Dendritic cell treated with granulocyte-macrophage colony-stimulating factor and Interleukin-4, amounts not matched to agents 40 ng/mL and 50 ng/mL, for 4 days (primary cell): ENCODE data around the gene PTPRO.

Experiments used
- H3K27ac Mint-ChIP-seq: one replicate; pipeline ENCODE4 v1.8.0; 2022; ENCODE audit warnings: mild to moderate bottlenecking, mixed read lengths
- H3K27me3 Mint-ChIP-seq: one replicate; pipeline ENCODE4 v1.8.0; 2022; ENCODE audit warnings: mild to moderate bottlenecking, mixed read lengths
- H3K36me3 Mint-ChIP-seq: one replicate; pipeline ENCODE4 v1.8.0; 2022; ENCODE audit warnings: low read depth, mixed read lengths
- H3K4me1 Mint-ChIP-seq: one replicate; pipeline ENCODE4 v1.8.0; 2022; ENCODE audit warnings: low read depth, mixed read lengths
- H3K4me3 Mint-ChIP-seq: one replicate; pipeline ENCODE4 v1.8.0; 2022; ENCODE audit warnings: mild to moderate bottlenecking, moderate library complexity, mixed read lengths
- H3K9me3 Mint-ChIP-seq: one replicate; pipeline ENCODE4 v1.8.0; 2022; ENCODE audit warnings: mixed read lengths
- intact Hi-C: fragments of 100-400 bp; cut with micrococcal nuclease; formaldehyde crosslinking; loops from one replicate; pipeline ENCODE4 v1.15.0; 2022

PTPRO gene

DNA sequence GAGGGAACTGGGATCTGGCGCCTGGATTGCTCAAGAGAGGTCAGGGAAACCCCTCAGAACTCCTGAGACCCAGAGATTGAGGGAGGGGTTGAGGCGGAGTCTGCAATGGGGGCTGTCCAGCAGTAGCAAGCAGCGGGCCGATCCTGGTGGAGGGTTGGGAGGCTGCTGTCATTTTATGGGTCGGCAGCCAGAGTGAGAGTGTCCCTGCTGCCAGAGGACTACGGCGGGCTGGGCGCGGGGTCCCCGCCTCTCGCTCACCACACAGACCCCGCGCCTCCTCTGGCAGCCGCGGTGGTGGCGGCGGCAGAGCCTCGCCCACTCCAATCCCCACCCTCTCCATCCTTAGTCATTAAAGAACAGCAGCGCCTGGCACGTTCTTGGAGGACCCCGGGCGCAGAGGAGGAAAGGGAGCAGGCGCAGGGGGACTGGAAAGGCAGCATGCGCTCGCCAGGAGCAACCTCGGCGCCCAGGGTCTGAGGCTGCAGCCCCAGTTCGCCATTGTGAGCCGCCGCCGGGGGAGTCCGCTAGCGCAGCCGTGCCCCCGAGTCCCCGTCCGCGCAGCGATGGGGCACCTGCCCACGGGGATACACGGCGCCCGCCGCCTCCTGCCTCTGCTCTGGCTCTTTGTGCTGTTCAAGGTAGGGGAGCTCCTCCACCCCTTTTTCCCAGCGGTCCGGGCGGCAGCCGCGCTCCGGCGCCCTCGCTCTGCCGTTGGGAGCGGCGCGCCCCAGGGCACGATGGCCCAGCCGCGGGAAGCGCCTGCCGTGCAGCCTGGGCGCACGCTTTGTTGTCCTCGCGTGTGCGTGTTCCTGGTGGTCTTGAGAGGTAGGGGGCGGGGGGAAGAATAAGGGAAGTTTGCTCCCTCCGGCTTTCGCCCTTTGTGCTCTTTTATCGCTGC is at the start of gene PTPRO:
Gene PTPRO, plus strand, starts transcription at position 345 of the 898 bp plus-strand sequence.
- intact Hi-C loops = no loop called here
- Mint-ChIP-seq H3K4me3 (no peak within 1 kb of the TSS), H3K4me1 (no peaks in the 10 kb centered on the region), H3K36me3 (no peaks in the 10 kb centered on the region), H3K9me3 (no peaks in the 10 kb centered on the region), H3K27ac (no peak within 1 kb of the TSS), H3K27me3 (peaks cover 42% of the 10 kb centered on the region)

- intact Hi-C loops = no loop called here
- H3K4me1 Mint-ChIP-seq = peaks cover 2% of the 10 kb centered on the region
- H3K36me3 Mint-ChIP-seq = no peaks in the 10 kb centered on the region
- H3K27ac Mint-ChIP-seq = no peak overlapping the region
- no peaks in the 10 kb centered on the region for H3K9me3 Mint-ChIP-seq
- no peak overlapping the region for H3K4me3 Mint-ChIP-seq
- peaks cover 19% of the 10 kb centered on the region for H3K27me3 Mint-ChIP-seq
Measured at GRCh38 chr12:15273896-15274295, 48.4 kb upstream of the PTPRO start.

GRCh38 chr12:15274561-15274967 is 47.7 kb upstream of the PTPRO start:
- Mint-ChIP-seq H3K9me3 (no peaks in the 10 kb centered on the region), H3K27me3 (peaks cover 23% of the 10 kb centered on the region), H3K27ac (no peak overlapping the region), H3K4me3 (no peak overlapping the region), H3K4me1 (peaks cover 7% of the 10 kb centered on the region), H3K36me3 (no peaks in the 10 kb centered on the region)
- intact Hi-C loops = no loop called here

DNA sequence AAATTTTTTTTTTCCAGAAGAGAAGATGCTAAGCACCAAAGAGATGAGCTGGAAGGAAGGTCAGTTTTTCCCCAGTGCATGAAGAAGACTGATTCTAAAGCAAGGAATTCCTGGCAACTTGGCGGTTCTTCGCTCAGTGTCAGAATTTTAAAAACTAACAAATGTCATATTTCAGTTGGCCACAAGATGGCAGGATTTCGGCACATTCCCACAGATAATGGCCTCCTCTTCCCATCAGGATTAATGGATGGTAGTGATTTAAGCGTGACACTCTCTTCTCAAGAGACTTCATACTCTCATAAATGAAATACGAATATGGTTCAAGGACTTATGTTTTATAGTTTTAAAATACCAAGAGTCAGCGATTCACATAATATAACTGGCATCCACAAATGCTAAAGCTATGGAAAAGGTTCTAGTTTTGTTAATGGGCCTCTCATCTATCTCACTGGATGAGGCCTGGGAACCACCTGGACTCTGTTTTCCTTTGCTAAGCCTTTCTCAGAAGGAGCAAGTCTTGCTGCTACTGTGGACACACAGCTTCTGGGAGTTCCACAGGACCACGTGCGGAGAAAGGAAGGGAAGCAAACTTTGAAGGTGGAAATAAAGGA is 46.1 kb upstream of the PTPRO start:
- Mint-ChIP-seq H3K36me3 (no peaks in the 10 kb centered on the region), H3K27me3 (peaks cover 29% of the 10 kb centered on the region), H3K4me3 (no peak overlapping the region), H3K27ac (no peak overlapping the region), H3K4me1 (peaks cover 7% of the 10 kb centered on the region), H3K9me3 (no peaks in the 10 kb centered on the region)
- intact Hi-C loops = loop anchor here (1.0 to 5.0 kb wide), 3 partner anchors 246 to 581 kb away; no protein-coding TSS in a partner anchor

- intact Hi-C loops = loop anchor here (5.0 kb wide), 2 partner anchors 303 to 578 kb away; no protein-coding TSS in a partner anchor
- Mint-ChIP-seq H3K27ac (no peak overlapping the region), H3K4me3 (no peak overlapping the region), H3K4me1 (peaks cover 7% of the 10 kb centered on the region), H3K9me3 (no peaks in the 10 kb centered on the region), H3K36me3 (no peaks in the 10 kb centered on the region), H3K27me3 (peaks cover 27% of the 10 kb centered on the region)
Measured at GRCh38 chr12:15278816-15279658, 43.3 kb upstream of the PTPRO start.

DNA sequence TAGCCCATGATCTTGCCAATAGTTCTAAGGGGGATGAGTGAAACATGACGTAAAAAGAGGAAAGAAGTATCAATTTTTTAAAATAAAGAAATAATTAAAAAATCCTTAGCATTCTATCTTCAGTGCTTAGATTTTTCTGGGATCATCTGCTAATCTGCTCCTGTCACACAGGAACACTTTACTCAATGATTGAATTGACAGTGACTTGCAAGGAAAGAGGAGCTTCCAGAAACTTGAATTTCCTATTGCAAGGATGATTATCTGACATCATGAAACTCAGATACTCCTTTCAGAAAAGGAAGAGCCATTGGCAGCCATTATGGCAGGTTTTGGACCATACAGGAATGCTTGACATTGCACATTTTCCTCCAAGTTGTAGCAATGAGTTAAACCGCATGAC is 41.4 kb upstream of the PTPRO start:
- intact Hi-C loops = loop anchor here (10.0 kb wide), 1 partner anchor 134 kb away; no protein-coding TSS in a partner anchor
- Mint-ChIP-seq H3K27ac (no peak overlapping the region), H3K4me1 (peaks cover 7% of the 10 kb centered on the region), H3K36me3 (no peaks in the 10 kb centered on the region), H3K4me3 (no peak overlapping the region), H3K9me3 (no peaks in the 10 kb centered on the region), H3K27me3 (peaks cover 36% of the 10 kb centered on the region)

DNA sequence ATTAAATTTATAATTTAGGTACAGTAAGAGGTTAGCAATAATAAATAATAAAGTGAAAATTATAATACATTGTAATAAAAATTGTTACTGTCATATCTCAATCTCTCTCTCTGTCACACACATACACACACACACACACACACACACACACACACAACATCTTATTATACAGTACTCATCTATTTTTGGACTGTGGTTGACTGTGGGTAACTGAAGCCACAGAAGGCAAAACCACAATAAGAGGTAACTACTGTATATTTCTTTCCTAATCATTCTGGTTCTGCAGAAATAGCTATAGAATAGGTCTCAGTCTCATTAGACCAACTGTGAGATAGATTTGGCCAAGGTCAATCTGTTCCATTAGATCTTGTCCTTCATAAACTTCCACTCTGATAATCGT is 33.1 kb upstream of the PTPRO start:
- intact Hi-C loops = loop anchor here (10.0 kb wide), 1 partner anchor 126 kb away; no protein-coding TSS in a partner anchor
- H3K36me3 Mint-ChIP-seq = no peaks in the 10 kb centered on the region
- H3K27ac Mint-ChIP-seq = no peak overlapping the region
- no peaks in the 10 kb centered on the region for H3K4me1 Mint-ChIP-seq
- peaks cover 25% of the 10 kb centered on the region for H3K27me3 Mint-ChIP-seq
- no peaks in the 10 kb centered on the region for H3K9me3 Mint-ChIP-seq
- no peak overlapping the region for H3K4me3 Mint-ChIP-seq

- intact Hi-C loops = no loop called here
- Mint-ChIP-seq H3K27me3 (peaks cover 13% of the 10 kb centered on the region), H3K4me3 (no peak overlapping the region), H3K27ac (no peak overlapping the region), H3K36me3 (no peaks in the 10 kb centered on the region), H3K9me3 (peaks cover 9% of the 10 kb centered on the region), H3K4me1 (no peaks in the 10 kb centered on the region)
Measured at GRCh38 chr12:15293731-15294130, 28.6 kb upstream of the PTPRO start.

DNA sequence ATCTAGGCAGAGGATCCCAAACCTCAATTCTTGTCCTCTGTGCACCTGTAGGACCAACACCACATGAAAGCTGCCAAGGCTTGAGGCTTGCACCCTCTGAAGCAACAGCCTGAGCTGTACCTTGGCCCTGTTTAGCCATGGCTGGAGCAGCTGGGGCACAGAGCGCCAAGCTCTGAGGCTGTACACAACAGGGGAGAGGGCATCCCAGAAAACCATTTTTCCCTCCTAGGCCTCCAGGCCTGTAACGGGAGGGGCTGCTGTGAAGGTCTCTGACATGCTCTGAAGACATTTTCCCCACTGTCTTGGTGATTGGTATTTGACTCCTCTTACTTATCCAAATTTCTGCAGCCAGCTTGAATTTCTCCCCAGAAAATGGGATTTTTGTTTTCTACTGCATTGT is 22.4 kb upstream of the PTPRO start:
- no peak overlapping the region for H3K27ac Mint-ChIP-seq
- no peaks in the 10 kb centered on the region for H3K36me3 Mint-ChIP-seq
- no peak overlapping the region for H3K4me3 Mint-ChIP-seq
- intact Hi-C loops = no loop called here
- no peaks in the 10 kb centered on the region for H3K4me1 Mint-ChIP-seq
- peaks cover 17% of the 10 kb centered on the region for H3K9me3 Mint-ChIP-seq
- H3K27me3 Mint-ChIP-seq = peaks cover 9% of the 10 kb centered on the region

GRCh38 chr12:15304296-15304695 is 18.0 kb upstream of the PTPRO start:
- peaks cover 3% of the 10 kb centered on the region for H3K27me3 Mint-ChIP-seq
- no peak overlapping the region for H3K27ac Mint-ChIP-seq
- H3K4me3 Mint-ChIP-seq = no peak overlapping the region
- H3K9me3 Mint-ChIP-seq = peaks cover 8% of the 10 kb centered on the region
- no peaks in the 10 kb centered on the region for H3K36me3 Mint-ChIP-seq
- H3K4me1 Mint-ChIP-seq = no peaks in the 10 kb centered on the region
- intact Hi-C loops = no loop called here

DNA sequence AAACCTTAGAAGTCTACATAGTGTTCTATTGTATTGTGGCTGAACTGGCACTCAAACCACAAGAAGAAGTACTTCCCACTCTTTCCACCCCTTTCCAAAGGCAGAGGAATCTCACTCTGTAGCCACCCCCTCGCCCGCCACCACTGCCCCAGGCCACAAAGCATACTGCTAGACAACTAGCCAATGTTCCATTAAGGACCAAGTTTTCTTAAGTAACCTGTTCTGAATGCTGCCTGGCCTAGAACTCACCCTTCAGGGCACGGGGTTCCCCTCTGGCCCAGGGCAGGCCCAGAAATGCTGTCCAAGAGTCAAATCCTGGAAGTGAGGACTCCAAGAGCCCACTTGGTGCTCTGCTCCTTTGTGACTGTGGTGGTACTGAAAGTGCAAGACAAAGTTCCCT is 15.7 kb upstream of the PTPRO start:
- peaks cover 8% of the 10 kb centered on the region for H3K27me3 Mint-ChIP-seq
- no peaks in the 10 kb centered on the region for H3K9me3 Mint-ChIP-seq
- intact Hi-C loops = no loop called here
- no peaks in the 10 kb centered on the region for H3K36me3 Mint-ChIP-seq
- H3K27ac Mint-ChIP-seq = no peak overlapping the region
- H3K4me1 Mint-ChIP-seq = no peaks in the 10 kb centered on the region
- H3K4me3 Mint-ChIP-seq = no peak overlapping the region

- Mint-ChIP-seq H3K4me1 (no peaks in the 10 kb centered on the region), H3K27ac (no peak overlapping the region), H3K4me3 (no peak overlapping the region), H3K9me3 (no peaks in the 10 kb centered on the region), H3K36me3 (no peaks in the 10 kb centered on the region), H3K27me3 (peaks cover 8% of the 10 kb centered on the region)
- intact Hi-C loops = no loop called here
Measured at GRCh38 chr12:15307079-15307478, 15.2 kb upstream of the PTPRO start.

- H3K27ac Mint-ChIP-seq = no peak overlapping the region
- intact Hi-C loops = no loop called here
- no peaks in the 10 kb centered on the region for H3K9me3 Mint-ChIP-seq
- H3K27me3 Mint-ChIP-seq = peaks cover 30% of the 10 kb centered on the region
- H3K4me1 Mint-ChIP-seq = no peaks in the 10 kb centered on the region
- no peak overlapping the region for H3K4me3 Mint-ChIP-seq
- H3K36me3 Mint-ChIP-seq = no peaks in the 10 kb centered on the region
Measured at GRCh38 chr12:15318841-15319240, 3.5 kb upstream of the PTPRO start.

- intact Hi-C loops = no loop called here
- H3K27ac Mint-ChIP-seq = no peak overlapping the region
- no peaks in the 10 kb centered on the region for H3K9me3 Mint-ChIP-seq
- H3K4me3 Mint-ChIP-seq = no peak overlapping the region
- no peaks in the 10 kb centered on the region for H3K36me3 Mint-ChIP-seq
- H3K27me3 Mint-ChIP-seq = peaks cover 38% of the 10 kb centered on the region
- H3K4me1 Mint-ChIP-seq = no peaks in the 10 kb centered on the region
Measured at GRCh38 chr12:15320881-15321280, 1.4 kb upstream of the PTPRO start.
